ENCODE results near the gene CD300LB. TPM values are rescaled to one million over a fixed set of nuclear protein-coding genes. Genes with fewer than 3 reads are reported as not detected.
"Not testable (repeated sequence)": the region's sequence is repeated elsewhere in the genome, so short reads cannot be mapped to it uniquely, and the experiment has no call there.

The CD300LB gene
- total RNA-seq, 1 donor from 2014 or later = not detected

DNA sequence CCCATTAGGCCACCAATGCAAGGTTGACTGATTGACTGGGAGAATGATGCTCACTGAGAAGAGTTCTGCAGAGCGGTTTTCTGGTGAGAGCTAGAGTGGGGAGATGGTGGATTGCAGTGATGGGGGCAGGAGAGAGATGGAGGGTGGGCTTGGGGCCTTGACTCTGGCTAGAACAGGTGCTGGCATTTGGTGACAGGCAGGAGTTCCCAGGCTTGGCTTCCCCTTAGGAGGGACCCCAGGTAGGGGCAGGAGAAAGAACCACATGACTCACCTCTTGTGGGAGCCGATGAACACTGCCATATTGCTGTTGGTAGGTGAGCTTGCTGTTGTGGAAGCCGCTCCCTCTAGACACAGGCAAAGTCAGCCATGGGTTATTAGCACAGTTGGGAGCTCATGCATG lies 8.0 kb downstream of the CD300LB start:
- no peak overlapping the region for H3K4me3 Mint-ChIP-seq
- no peaks in the 10 kb centered on the region for H3K4me1 Mint-ChIP-seq
- H3K36me3 Mint-ChIP-seq = no peaks in the 10 kb centered on the region
- TF ChIP-seq CTCF (IDR thresholded peaks at IDR 0.05; ENCODE audit: unreplicated experiment) = no peak
- no peak for DNase-seq (ENCODE audit: low spot score in 2 of 2, unreplicated experiment in 2 of 2)
- peaks cover 52% of the 10 kb centered on the region for H3K27me3 Mint-ChIP-seq (ENCODE audit: low read depth)
- H3K27ac Mint-ChIP-seq = no peak overlapping the region
- peaks cover 13% of the 10 kb centered on the region for H3K9me3 Mint-ChIP-seq

DNA sequence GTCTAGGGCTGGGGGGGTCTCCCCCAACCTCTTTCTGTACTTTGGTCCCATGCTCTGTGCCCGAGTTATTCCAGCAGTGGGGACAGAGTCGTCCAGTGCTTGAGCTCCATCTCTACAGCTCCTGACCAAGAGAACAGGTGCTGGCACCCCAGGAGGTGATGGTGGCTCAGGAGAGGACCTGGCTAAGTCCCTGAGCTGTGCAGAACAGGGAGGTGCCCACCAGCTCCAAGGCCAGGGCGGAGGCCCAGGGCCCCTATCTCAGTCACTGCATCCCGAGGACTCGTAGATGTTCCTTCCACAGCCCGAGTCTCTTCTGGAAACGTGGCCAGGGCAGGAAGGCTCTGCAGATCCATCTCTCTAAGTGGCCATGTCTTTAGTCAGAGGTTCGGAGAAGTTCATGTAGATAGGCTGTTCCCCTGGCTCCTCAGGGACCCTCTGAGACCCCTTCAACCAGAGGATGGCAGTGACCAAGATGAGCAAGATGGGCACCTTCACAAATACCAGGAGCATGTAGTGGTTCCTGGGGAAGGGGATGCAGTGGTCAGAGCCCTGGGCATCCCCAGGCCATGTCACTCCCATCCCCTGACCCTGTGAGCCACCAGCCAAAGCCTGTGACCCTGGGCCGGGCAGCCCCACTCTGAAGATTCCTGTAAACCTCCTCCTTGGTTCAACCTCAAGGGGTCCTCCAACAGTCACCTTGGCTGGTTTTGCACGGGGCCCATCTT lies 8.7 kb downstream of the CD300LB start:
- Mint-ChIP-seq H3K27me3 (ENCODE audit: low read depth) (peaks cover 45% of the 10 kb centered on the region), H3K9me3 (peaks cover 17% of the 10 kb centered on the region), H3K4me1 (no peaks in the 10 kb centered on the region), H3K4me3 (no peak overlapping the region), H3K27ac (no peak overlapping the region), H3K36me3 (no peaks in the 10 kb centered on the region)
- no peak for TF ChIP-seq CTCF (IDR thresholded peaks at IDR 0.05; ENCODE audit: unreplicated experiment)
- DNase-seq (ENCODE audit: low spot score in 2 of 2, unreplicated experiment in 2 of 2) = peak in 1 of 2 experiments; percentile 22

DNA sequence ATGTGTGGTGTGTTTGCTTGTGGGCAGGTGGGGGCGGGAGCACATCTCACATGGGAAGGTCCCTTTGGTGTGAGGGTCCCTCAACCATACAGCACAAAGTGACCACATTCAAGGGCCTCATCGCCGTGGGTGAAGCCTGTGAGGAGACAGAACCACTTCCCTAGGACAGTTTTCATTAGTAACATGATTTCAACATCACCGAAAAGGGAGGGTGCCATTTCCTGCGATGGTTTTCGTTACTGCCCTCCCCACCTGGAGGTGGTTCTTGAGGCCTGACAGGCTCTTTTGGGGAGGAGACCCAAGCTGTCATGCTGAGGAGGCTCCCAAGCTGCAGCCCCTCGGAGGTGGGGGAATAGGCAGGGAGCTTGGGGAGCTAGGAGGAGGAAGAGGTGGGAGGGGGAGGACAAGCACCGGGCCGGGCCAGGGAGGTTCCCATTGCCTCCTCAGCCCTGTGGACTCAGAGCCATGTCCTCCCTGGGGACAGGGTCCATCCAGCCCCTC lies 9.5 kb downstream of the CD300LB start:
- Mint-ChIP-seq H3K4me3 (no peak overlapping the region), H3K36me3 (no peaks in the 10 kb centered on the region), H3K27me3 (ENCODE audit: low read depth) (peaks cover 37% of the 10 kb centered on the region), H3K9me3 (peaks cover 17% of the 10 kb centered on the region), H3K4me1 (no peaks in the 10 kb centered on the region), H3K27ac (no peak overlapping the region)
- DNase-seq (ENCODE audit: low spot score in 2 of 2, unreplicated experiment in 2 of 2) = no peak
- TF ChIP-seq CTCF (IDR thresholded peaks at IDR 0.05; ENCODE audit: unreplicated experiment) = no peak

- peak in 1 of 2 experiments; percentile 37 for DNase-seq (ENCODE audit: low spot score in 2 of 2, unreplicated experiment in 2 of 2)
- Mint-ChIP-seq H3K27ac (no peak overlapping the region), H3K4me1 (no peaks in the 10 kb centered on the region), H3K27me3 (ENCODE audit: low read depth) (peaks cover 39% of the 10 kb centered on the region), H3K9me3 (peaks cover 17% of the 10 kb centered on the region), H3K36me3 (no peaks in the 10 kb centered on the region), H3K4me3 (no peak overlapping the region)
- no peak for TF ChIP-seq CTCF (IDR thresholded peaks at IDR 0.05; ENCODE audit: unreplicated experiment)
Observed at GRCh38 chr17:74520790-74521480, 10.3 kb downstream of the CD300LB start.

GRCh38 chr17:74520016-74520434 lies 11.2 kb downstream of the CD300LB start:
- Mint-ChIP-seq H3K9me3 (peaks cover 17% of the 10 kb centered on the region), H3K4me1 (no peaks in the 10 kb centered on the region), H3K27me3 (ENCODE audit: low read depth) (peaks cover 33% of the 10 kb centered on the region), H3K4me3 (no peak overlapping the region), H3K36me3 (no peaks in the 10 kb centered on the region), H3K27ac (no peak overlapping the region)
- TF ChIP-seq CTCF (IDR thresholded peaks at IDR 0.05; ENCODE audit: unreplicated experiment) = no peak
- DNase-seq (ENCODE audit: low spot score in 2 of 2, unreplicated experiment in 2 of 2) = no peak

- DNase-seq (ENCODE audit: low spot score in 2 of 2, unreplicated experiment in 2 of 2); H3K4me1 Mint-ChIP-seq; H3K27ac Mint-ChIP-seq; H3K4me3 Mint-ChIP-seq; H3K36me3 Mint-ChIP-seq: not testable (repeated sequence)
- H3K27me3 Mint-ChIP-seq (ENCODE audit: low read depth) = peaks cover 20% of the 10 kb centered on the region
- peaks cover 28% of the 10 kb centered on the region for H3K9me3 Mint-ChIP-seq
Observed at GRCh38 chr17:74518413-74518981, 12.8 kb downstream of the CD300LB start.

Data from mesothelial cell of epicardium (in vitro differentiated cells).